Thyroid gland (tissue), 4 donors: ENCODE data around the gene ARID2.

Experiments used
- POLR2A ChIP-seq, 2 donors: fragments of 450-650 bp; IDR thresholded peaks; one replicate each; pipeline ENCODE4 v1.6.1; 2017; ENCODE audit warnings: antibody characterized with exemption in 2 of 2, mild to moderate bottlenecking in 2 of 2, moderate library complexity in 1 of 2
- TF ChIP-seq, protein P1 (sequence below), 6 experiments: fragments of 200-600 bp in 3 of 6; fragments of 450-650 bp in 3 of 6; sonication (generic) in 3 of 6; IDR thresholded peaks; one replicate each; pipeline ENCODE4 v1.5.1; 2016 to 2019; ENCODE audit warnings: antibody characterized with exemption in 6 of 6, mild to moderate bottlenecking in 2 of 6, inconsistent platforms in 1 of 6, moderate library complexity in 1 of 6

DNA sequence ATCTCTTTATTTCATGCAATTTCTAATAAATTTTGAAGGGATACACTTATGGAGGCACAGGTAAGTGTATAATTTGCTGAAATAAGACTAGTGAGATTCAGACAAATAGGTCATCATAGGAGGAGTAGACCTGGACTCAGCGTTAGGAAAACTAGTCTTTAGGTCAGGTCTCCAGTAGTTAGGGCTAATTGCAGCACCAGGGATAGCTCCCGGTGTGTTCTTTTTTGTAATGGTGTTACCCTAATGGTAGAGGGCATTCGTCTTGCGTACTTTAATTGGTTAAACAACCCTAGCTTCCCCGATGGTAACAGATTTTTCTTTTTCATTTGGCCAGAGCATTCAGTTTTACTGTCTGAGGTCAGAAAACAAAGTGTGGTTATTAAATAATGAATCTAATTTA, 64.9 kb downstream of the ARID2 start:
- no peak for TF ChIP-seq POLR2A (IDR thresholded peaks at IDR 0.05)
- TF ChIP-seq, protein P1, sequence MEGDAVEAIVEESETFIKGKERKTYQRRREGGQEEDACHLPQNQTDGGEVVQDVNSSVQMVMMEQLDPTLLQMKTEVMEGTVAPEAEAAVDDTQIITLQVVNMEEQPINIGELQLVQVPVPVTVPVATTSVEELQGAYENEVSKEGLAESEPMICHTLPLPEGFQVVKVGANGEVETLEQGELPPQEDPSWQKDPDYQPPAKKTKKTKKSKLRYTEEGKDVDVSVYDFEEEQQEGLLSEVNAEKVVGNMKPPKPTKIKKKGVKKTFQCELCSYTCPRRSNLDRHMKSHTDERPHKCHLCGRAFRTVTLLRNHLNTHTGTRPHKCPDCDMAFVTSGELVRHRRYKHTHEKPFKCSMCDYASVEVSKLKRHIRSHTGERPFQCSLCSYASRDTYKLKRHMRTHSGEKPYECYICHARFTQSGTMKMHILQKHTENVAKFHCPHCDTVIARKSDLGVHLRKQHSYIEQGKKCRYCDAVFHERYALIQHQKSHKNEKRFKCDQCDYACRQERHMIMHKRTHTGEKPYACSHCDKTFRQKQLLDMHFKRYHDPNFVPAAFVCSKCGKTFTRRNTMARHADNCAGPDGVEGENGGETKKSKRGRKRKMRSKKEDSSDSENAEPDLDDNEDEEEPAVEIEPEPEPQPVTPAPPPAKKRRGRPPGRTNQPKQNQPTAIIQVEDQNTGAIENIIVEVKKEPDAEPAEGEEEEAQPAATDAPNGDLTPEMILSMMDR (IDR thresholded peaks at IDR 0.05): no peak
